Activated T-helper 9 cell treated with anti-CD3 and anti-CD28 coated beads, Interleukin-2, amount 50 U/mL, for 16 hours (primary cell): ENCODE data around the gene UNC5B.

Source experiments
- DNase-seq: peaks from one replicate; pipeline ENCODE4 v3.0.0-alpha.2; 2020; ENCODE audit warnings: low read depth

The UNC5B gene

GRCh38 chr10:71255550-71255807 lies 43.1 kb downstream of the UNC5B start:
- no peak for DNase-seq

DNA sequence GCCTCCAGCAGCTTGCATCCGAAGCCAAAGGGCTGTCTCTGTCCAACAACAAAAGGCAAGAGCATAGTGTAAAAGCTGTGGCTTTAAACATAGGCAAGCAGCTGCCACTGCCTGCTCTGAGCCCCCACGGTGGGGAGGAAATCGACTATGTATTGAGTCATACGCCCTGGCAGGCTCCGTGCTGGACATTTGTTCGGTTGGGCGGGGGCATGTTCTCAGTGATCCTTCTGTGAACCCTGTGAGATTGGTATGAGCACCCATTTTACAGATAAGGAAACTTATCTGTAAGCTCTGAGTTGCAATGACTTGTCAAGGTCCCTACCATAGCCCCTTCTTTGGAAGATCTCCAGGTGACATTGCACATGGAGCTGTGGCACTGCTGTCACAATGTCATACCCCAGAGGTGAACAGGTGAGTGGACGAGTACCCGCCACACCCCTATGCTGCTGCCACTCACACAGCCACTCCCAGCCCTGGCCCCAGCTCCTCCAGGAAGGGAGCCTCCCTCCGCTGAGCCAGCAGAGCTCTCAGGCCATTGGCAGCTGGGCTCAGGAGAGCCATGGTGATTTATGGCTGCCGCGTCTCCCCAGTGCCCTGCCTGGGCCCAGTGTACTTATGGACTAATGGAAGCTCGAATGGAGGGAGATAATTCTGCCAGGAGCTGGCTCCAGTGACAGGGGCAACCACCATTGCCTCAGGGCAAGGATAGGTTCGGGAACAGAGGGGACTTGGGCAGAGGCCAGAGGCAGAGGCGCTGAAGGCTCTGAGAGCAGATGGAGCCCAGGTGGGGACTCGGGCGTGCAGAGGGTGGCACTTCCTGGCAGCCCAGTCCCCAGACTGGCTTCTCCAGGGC lies 43.7 kb downstream of the UNC5B start:
- no peak for DNase-seq

GRCh38 chr10:71256661-71257318 lies 44.4 kb downstream of the UNC5B start:
- no peak for DNase-seq

DNA sequence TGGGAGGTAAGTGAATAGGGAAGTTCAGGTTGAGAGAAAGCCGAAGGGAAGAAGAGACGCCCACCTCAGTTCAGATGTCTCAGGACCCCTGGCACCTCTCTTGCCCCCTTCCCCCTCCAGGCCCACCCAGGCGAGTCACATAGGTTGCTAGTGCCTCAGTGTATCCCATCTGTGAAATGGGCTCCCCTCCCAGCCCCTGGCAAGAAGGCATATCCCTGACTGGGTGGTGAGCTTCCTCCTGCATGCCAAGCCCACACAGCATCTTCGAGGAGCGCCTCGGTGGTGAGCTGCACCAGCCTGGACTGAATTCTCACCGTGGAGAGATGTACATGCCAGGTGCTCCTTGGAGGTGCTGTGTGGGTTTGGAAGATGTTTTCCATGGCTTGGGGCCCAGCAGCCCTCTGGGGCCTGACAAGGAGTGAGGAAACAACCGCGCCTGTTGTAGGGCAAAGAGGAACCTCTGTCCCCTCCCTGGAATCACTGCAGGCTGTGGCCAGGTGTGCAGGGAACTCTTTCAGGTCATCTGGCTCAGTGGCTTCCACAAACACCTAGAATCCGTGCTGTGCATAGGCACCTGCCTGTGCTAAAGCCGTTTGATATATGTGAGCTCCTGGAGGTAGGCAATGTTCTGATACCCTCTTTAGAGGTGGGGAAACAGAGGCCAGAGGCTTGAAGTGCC lies 45.1 kb downstream of the UNC5B start:
- DNase-seq, result no peak

GRCh38 chr10:71258046-71258445 lies 45.7 kb downstream of the UNC5B start:
- no peak for DNase-seq

DNA sequence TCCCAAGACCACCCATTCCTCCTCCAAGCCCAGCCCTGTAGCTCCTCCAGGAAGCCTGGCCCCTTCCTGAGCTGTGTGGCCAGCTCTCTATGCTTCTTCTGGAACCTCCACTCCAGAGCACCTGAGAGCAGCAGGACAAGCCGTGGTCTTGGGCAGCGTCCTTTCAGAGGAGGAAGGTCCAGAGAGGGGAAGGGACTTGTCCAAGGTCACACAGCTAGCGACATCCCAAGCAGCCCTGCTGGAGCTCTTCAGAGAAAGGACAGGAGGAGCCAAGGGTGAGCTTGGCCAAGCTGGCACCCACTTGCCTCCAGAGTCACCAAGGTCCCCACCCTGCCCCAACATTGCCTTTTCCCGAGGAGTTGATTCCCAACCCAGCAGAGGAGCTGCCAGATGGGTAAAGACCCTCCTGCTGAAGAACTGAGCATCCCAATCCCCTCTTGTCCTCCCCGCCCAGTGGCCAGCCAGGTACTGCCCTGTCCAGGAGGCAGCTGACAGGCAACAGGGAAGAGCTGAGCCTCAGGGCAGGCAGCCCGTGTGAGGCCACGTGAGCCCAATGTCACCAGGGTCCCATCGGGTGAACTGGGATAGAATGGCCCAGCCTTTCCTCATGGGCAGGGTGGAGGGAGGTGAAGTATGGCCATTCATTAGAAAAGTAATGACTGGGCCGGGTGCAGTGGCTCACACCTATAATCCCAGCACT lies 46.2 kb downstream of the UNC5B start:
- no peak for DNase-seq

DNA sequence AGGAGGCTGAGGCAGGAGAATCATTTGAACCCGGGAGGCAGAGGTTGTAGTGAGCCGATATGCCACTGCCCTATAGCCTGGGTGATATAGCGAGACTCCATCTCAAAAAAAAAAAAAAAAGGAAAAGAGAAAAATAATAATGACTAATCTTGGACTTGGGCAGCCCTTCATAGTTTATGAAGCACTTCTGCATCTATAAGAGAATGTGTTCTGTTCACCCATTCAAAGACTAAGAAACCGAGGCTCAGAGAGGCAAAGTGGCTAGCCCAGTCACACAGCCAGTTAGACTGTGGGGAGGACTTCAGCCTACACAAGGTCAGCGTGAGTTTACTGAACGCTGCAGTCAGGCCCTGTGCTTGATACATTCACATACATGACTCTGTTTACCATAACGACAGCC lies 46.9 kb downstream of the UNC5B start:
- no peak for DNase-seq

- no peak for DNase-seq
These were observed 47.6 kb downstream of the UNC5B start for GRCh38 chr10:71259815-71260501.

- DNase-seq, result no peak
These were observed 48.4 kb downstream of the UNC5B start for GRCh38 chr10:71260622-71261325.

GRCh38 chr10:71262027-71262426 lies 49.7 kb downstream of the UNC5B start:
- no peak for DNase-seq

DNA sequence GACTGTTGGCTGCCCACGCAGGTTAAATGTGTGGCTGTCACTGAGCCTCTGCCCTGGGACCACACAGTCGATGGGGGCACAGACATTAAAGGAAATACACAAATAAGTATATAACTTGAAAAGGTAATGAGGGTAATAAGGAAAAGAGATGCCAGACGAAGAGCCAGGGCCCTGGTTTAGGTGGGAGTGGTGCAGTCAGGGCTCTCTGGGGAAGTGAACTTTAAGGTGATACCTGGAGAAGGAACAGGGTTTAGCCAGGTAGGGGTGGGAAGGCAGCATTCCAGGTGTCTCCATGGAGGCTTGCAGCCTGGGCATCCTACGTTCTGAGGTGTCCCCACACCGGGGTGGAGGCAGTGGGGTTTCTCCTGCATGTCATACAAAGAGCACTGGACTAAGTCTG lies 50.4 kb downstream of the UNC5B start:
- DNase-seq, result no peak

- no peak for DNase-seq
These were observed 51.0 kb downstream of the UNC5B start for GRCh38 chr10:71263376-71263775.

GRCh38 chr10:71264345-71265200 lies 52.2 kb downstream of the UNC5B start:
- no peak for DNase-seq

DNA sequence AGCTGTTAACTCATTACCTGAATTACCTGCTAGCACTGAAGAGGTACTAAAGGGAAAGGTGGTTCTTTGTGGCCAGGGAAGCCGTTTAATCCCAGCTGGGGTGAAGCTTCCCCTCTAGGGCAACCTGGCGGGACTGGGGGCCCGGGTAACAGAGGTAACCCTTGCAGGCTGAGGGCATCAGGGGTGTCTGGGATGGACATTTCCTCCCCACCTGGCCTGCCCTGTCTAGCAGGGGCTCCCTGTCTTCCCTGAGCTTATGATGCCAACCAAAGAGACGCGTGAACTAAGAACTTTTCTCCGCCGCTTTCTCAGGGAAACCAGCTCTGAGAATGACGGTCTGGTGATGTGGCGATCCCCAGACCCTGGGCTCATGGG lies 52.8 kb downstream of the UNC5B start:
- no peak for DNase-seq

DNA sequence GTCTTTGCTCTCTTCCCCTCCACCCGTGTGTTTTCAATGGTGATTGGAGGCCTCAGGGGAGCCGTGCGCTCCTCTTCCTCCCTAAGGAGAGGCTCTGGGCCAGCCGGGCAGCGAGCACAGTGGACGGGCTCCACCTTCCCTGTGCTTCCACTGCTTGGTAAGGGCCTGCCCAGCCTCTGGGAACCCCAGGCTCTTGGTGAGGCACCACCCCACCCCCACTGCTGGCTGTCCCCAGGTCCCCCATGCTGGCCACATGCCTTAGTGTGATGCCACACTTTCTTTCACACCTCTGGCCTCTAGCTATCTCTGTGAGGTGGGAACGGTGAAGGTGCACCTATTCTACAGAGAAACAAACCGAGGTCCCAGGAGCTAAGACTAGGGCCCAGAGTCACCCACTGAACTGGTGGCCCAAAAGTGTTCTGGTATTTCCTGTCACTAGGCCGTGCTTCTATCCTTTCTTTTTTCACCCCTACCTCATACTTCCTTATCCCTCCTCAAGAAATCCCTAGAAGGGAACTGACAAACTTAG lies 53.3 kb downstream of the UNC5B start:
- no peak for DNase-seq

- DNase-seq, result no peak
These were observed 54.0 kb downstream of the UNC5B start for GRCh38 chr10:71266147-71266917.

DNA sequence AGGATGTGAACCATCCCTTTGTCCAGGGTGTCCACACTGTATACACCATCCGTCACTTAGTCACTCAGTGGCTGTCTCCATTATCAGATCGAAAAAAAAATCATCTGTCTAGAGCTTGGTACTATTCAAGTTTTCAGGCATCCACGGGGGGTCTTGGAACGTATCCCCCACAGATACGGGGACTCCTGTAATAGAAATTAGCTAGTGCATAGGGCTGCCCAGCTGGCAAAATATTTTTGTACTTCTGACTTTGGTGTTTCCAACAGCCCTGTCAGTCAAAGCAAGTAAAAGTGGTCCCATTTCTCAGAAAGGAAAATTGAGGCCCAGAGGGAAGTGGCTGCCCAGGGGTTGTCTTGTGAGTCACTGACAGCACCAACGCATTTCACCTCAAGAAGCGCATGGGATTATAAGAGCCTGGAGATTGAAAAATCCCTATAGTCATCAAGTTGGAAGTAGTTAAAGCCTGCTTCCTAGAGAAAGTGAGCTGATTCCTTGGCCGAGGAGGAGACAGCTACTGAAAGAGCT lies 54.6 kb downstream of the UNC5B start:
- DNase-seq, result no peak

- no peak for DNase-seq
These were observed 55.3 kb downstream of the UNC5B start for GRCh38 chr10:71267508-71268240.
